Mucosa of descending colon (tissue), 3 donors: Measurements from ENCODE around the gene F7. TPM values are rescaled to one million over a fixed set of nuclear protein-coding genes. Genes with fewer than 3 reads are reported as not detected.

Experiments used
- ATAC-seq: fragments of 200-7000 bp; cut with Tn5 transposase; one replicate; pipeline ENCODE4 v1.9.1; 2020; ENCODE audit warnings: mild to moderate bottlenecking, moderate library complexity
- DNase-seq, 3 donors: peaks; one replicate each; pipeline ENCODE4 v3.0.0-alpha.2; 2020
- H3K36me3 ChIP-seq: fragments of 200-600 bp; one replicate; pipeline ENCODE4 v1.8.0; 2021; ENCODE audit warnings: low read depth, mild to moderate bottlenecking
- H3K4me1 ChIP-seq: fragments of 200-600 bp; one replicate; pipeline ENCODE4 v1.8.0; 2021; ENCODE audit warnings: low read depth, mild to moderate bottlenecking
- H3K4me3 ChIP-seq: fragments of 200-600 bp; one replicate; pipeline ENCODE4 v1.8.0; 2021; ENCODE audit warnings: mild to moderate bottlenecking
- H3K9me3 ChIP-seq: fragments of 200-600 bp; one replicate; pipeline ENCODE4 v1.8.0; 2021; ENCODE audit warnings: mild to moderate bottlenecking
- intact Hi-C, 2 donors: fragments of 100-400 bp; cut with DNase I in 1 of 2; cut with micrococcal nuclease in 1 of 2; formaldehyde crosslinking; loops; one replicate each; pipeline versions ENCODE4 v1.11.0 to v1.11.1; 2022; cut with DNase I, micrococcal nuclease
- total RNA-seq, 3 donors: library from RNA; stranded (reverse); fragmentation: NEBNext Ultra II Directional in 2 of 3; extraction: Animal tissue kit (Norgen Biotek cat#: 25700) in 2 of 3; gene quantifications; one replicate each; pipeline versions ENCODE4 v1.2.1 to v1.2.4, GENCODE V29; 2021 to 2023
- TF ChIP-seq, protein P1 (sequence below): fragments of 200-600 bp; IDR thresholded peaks from one replicate; pipeline ENCODE4 v1.8.0; 2022; ENCODE audit warnings: antibody characterized with exemption, mild to moderate bottlenecking
- donor health status: DM: no; HTN: no; CAD: no; lungs with moderate emphysema.
- donor health status: DM: no; HTN: no; CAD: no.
- donor health status: DM: no; HTN: yes; CAD: no.

Gene F7
- total RNA-seq, 3 donors from 2014 or later = 0.19 TPM; not detected in 2

DNA sequence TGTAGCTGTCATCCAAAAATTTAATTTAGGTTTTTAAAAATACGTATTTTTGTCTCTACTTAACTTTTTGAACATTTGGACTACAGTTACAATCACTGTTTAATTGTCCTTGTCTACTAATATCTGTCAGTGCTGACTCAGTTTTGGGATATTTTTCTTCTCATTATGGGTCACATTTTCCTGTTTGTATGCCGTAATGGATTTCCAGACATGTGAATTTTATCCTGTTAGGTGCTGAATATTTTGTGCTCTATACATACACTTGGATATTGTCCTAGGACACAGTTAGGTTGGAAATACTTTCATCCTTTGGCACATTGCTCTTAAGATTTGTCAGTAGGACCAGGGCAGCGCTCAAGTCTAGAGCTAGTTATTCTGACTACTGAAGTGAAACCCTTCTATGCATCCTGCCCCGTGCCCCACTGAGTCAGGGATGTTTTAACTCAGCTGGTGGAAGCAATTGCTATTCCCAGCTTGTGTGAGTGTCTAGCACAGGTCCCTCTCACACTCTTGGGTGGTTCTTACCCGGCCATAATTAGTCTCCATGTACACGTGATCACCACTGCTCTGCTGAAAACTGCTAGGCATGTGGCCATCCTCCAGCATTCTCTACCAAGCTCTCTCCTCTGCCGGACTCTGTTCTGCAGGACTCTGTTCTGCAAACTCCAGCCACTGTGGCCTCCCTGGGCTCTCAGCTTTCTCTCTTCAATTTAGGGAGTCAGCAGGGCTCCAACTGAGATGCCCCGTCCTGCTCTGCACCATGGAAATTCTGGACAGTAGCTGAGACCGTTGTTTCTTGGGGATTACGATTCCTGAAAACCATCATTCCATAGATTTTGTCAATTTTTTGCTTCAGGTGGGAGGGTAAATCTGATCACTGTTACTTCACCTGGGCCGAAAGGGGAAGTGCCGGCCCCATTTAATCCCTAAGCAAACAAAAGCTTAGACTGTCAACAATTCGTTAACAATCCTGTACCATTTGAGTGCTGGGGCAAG, 64.0 kb downstream of the F7 start:
- Histone ChIP-seq H3K4me1 (peaks cover 2% of the 10 kb centered on the region), H3K4me3 (no peak overlapping the region), H3K9me3 (no peaks in the 10 kb centered on the region), H3K36me3 (no peaks in the 10 kb centered on the region)
- intact Hi-C loops = no loop called here
- DNase-seq (no peak), ATAC-seq (peak; percentile 48)
- TF ChIP-seq, protein P1, sequence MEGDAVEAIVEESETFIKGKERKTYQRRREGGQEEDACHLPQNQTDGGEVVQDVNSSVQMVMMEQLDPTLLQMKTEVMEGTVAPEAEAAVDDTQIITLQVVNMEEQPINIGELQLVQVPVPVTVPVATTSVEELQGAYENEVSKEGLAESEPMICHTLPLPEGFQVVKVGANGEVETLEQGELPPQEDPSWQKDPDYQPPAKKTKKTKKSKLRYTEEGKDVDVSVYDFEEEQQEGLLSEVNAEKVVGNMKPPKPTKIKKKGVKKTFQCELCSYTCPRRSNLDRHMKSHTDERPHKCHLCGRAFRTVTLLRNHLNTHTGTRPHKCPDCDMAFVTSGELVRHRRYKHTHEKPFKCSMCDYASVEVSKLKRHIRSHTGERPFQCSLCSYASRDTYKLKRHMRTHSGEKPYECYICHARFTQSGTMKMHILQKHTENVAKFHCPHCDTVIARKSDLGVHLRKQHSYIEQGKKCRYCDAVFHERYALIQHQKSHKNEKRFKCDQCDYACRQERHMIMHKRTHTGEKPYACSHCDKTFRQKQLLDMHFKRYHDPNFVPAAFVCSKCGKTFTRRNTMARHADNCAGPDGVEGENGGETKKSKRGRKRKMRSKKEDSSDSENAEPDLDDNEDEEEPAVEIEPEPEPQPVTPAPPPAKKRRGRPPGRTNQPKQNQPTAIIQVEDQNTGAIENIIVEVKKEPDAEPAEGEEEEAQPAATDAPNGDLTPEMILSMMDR = no peak

Other genes with a start within 250 kb of the F7 start
- 100 to 1,000 TPM in 1 of 3 donors, 10 to 100 TPM in 2; 53.9 to 109 (median 95.4) TPM for gene MCF2L, start 136.6 kb upstream of the F7 start, total RNA-seq
- gene F10, start 17.0 kb downstream of the F7 start, total RNA-seq = 1 to 10 TPM; 1.3 to 3.5 (median 2.0) TPM
- gene PROZ, start 52.9 kb downstream of the F7 start, total RNA-seq = not detected
- gene PCID2, start 102.9 kb downstream of the F7 start, total RNA-seq = 10 to 100 TPM; 26.8 to 51.6 (median 35.0) TPM
- 10 to 100 TPM; 57.2 to 71.8 (median 59.8) TPM for gene CUL4A, start 103.8 kb downstream of the F7 start, total RNA-seq
- gene LAMP1, start 191.4 kb downstream of the F7 start, total RNA-seq = 100 to 1,000 TPM; 182 to 207 (median 205) TPM